ENCODE data around the gene MAPKBP1. TPM values are rescaled to one million over a fixed set of nuclear protein-coding genes. Genes with fewer than 3 reads are reported as not detected.
"Not testable (repeated sequence)": the region's sequence is repeated elsewhere in the genome, so short reads cannot be mapped to it uniquely, and the experiment has no call there.

The MAPKBP1 gene
- total RNA-seq, 1 donor from 2014 or later = 26.1 TPM

DNA sequence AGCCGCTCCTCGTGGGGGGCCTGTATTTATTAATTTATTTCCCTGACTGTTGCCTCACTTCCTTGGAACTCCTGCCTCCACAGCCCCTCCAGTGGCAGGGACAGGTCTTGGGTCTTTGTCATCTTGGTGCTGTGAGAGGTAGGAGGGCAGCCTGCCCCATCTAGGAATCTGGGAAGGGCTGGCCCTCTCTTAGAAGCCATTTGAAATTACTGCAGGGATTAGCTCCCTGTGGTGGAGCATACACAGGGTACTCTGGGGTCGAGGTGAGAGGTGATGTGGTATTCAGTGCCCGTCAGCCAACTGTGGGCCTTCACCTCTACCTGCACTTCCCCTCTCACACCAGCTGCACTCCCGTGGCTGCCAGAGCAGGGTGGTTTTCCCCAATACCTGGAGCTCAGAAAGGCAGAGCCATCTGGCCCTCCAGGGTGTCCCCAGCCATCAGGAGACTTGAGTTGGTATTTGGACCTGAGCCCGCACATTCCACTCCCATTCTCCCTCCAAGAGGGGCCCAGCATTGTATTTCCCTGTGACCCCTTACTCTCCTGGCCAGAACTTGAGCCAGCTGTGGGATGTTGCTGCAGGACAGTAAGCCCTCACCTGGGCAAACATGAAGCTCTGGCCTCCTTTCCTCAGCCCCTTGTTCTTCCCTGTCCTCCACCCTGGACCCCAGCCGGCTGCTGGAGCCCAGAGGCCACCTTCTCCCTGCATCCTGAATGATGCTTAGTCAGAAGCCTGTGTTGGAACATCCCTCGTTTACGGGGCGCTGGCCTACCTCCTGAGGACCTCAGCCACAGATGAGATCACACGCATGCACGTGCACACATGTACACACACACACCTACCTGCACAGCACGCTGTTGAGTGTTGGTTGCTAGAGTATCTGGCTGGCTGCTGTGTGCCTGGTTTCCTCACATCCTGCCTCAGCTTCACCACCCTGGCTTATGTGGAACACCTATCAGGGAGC, 51.6 kb downstream of the MAPKBP1 start:
- ATAC-seq = peak; percentile 15

DNA sequence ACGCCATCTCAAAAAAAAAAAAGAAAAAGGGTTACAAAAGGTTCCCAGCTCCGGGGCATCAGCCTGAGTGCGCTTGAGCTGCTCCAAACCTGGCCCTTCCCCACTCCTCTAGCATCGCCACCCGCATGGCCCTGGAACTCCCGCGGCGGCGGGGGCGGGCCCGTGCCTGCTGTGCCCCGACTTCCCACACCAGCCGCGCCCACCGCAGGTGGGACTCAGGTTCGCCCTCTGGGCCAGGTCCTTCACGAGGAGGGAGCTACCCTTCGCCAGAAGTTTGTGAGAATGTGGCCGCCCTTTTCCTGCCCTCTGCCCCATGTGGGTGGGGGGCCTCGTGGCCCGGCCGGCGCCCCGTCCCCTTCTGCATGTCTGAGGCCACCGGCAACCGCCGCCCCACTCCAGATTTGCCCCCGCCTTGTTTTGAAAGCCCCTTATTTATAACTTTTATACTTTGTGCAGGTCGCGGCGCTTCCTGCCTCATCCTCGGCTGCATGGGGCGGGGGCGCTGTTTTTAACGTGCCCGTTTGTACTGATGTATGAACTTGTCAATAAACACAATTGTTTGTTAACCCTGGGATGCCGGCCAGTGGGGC, 53.1 kb downstream of the MAPKBP1 start:
- ATAC-seq = peak; percentile 31

DNA sequence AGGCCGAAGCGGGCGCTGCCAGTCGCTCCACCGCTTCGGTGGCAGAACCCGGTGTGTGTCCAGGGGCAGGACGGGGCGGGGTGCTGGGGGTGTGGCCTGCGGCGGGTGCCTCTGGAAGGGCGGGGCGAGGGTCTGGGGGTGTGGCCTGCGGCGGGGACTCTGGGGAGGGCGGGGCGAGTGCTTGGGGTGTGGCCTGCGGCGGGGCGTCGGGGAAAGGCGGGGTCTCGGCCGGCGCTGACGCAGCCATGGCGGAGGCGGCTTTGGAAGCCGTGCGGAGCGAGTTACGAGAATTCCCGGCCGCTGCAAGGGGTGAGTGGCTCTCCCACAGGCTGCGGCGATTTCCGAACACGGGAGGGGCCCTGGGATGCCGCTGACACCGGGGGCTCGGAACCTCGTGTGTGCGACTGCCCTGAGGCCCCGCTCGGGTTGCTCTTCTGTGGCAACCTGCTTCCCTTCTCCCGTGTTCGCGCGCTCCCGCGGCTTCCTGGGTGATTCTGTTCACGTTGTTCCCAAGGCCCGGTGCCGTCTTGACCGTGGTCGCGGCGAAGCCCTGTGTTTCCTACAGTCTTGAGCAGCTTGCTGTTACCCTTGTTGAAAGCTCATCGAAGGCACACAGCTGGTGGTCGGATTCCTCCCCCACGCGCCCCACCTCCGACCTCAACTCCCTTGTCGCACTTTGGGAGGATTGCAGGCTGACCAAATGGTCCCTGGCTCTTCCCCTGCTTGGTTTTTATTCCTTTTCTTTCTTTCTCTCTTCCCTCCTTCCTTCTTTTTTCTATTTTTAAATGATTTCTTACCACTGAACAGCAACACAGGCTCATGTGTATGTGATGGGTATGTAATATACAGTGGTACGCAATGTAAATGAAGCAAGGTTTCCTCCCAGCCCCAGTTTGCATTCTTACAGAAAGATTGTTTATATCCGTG, 53.9 kb downstream of the MAPKBP1 start, which contains the start of gene JMJD7:
JMJD7 (plus strand) TSS at position 213 of the 927 bp plus-strand sequence; CDS start at position 246, 33 bp downstream.
- ATAC-seq = peak; percentile 90

DNA sequence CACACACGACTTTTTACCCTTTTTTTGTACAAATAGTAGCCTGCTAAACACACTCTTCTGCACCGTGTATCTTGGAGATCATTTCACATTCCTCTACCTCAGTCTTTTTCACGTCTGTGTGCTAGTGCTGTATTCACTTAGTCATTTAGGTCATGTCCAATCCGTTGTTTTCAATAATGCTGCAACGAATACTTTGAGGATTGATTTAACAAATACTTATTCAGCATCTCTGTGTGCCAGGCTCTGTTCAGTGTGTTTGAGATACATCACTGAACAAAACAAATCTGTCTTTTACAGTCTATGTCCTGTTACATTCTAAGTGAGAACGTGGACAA, 54.5 kb downstream of the MAPKBP1 start:
- ATAC-seq = no peak

DNA sequence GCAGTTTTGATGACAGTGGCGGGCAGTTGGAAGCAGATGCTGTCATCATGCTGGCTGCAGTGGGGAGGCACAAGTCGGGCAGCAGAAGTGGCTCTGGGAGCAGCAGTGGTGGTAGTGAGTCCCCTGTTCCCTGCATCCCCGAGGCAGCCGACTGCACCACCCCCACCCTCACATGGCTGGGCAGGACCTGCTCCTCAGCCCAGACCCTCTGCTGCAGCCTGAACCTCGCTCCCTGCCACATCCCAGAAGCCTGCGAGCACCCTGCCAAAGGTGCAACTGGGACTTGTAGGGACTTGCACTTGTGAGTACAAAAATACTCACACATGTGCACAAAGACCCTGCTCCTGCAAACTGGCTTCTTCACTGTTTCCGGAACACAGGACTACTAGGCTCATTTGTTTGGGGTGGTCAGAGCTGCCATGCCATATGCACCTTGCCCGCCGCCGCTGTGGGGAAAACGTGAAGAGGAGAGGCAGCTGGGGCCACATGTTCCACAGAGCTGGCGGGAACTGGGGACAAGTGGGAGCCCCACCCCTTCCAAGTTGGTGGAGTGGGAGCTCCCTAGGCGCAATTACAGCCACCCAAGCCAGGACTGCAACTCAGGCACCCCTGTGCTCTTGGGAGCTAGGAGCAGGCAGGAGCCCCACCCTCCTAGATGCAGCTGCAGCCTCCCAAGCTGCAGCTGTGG, 55.8 kb downstream of the MAPKBP1 start:
- ATAC-seq = no peak

DNA sequence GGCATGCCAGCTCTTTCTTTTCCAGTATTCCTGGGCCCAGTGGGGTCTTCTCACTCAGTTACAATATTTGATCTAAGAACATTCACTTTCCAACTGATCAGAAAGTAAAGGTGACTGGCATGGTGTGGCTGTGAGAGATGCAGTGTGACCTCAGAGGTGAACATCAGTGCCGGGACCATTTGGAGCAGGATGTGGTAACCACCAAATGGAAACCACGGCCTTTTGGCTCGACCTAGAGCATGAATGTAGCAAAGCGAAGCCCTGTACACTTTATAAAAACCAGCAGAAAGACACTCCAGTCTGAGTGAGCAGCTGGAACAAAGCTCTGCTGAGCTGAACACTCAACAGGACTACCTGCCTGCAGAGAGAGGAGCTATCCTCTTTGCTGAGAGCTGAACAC, 57.0 kb downstream of the MAPKBP1 start:
- ATAC-seq = not testable (repeated sequence)

DNA sequence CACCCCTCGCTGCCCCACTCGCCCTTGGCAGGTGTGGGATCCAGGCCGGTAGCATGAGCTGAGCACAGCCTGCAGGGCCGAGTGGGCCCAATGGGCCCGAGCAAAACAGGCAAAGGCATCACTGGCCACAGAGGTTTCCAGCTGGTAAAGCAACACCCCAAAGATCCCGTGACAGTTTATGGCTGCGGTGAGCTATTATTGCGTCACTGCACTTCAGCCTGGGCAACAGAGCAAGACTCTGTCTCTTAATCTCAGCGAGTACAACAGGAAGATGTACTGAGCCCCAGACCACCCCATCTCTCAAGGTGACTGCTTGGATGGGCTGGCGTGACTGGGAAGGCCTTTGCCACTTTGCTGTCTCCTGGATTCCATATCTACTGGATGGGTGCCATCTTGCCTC, 57.9 kb downstream of the MAPKBP1 start:
- ATAC-seq = no peak

DNA sequence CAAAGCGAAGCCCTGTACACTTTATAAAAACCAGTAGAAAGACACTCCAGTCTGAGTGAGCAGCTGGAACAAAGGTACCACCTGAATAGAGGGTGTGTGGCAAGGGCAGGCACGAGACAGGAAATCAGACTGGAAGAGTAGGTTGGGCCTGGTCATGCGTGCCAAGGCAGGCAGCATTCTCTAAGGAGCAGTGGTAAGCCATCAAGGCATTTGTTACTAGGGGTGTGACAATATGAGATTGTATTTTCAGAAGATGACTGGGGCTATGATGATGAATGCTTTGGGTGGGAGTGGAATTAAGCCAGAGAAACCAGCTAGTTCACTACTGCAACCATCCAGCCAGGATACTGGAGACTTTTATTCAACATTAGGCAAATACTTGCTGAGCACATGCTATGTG, 58.6 kb downstream of the MAPKBP1 start:
- ATAC-seq = peak; percentile 84

DNA sequence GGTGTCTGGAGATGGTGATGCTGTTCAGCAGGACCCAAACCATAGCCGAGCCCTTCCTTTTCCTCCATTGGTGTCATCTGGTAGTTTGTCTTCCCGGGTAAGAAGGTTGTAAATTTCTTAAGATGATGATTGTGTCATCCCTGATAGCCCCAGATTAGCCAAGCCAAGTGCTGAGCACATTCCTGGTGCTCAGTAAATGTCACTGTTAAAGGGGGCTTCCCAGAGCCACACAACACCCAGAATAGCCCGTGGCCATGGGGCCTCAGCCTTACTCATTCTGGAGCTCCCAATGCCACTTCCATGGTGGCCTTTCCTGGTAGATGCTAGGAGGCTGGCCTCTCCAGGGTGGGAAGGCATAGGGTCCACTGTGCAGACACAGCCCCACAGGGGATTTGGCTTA, 59.8 kb downstream of the MAPKBP1 start:
- ATAC-seq = no peak

DNA sequence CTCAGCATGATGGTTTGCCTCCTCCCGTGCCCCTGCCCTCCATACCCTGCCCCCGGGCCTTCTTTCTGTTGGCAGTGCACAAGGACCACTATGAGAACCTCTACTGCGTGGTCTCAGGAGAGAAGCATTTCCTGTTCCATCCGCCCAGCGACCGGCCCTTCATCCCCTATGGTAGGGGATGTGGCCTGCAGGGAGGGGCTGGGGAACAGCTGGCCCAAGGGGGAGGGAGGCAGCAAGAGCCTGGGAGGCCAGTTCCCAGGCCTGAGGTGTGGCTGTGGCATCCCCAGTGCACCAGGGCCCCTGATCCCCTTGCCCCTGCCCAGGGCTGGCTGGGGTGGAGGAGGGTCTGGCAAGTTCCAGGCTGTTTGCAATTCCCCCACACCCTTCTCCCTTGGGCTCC, 61.8 kb downstream of the MAPKBP1 start:
- ATAC-seq = no peak

DNA sequence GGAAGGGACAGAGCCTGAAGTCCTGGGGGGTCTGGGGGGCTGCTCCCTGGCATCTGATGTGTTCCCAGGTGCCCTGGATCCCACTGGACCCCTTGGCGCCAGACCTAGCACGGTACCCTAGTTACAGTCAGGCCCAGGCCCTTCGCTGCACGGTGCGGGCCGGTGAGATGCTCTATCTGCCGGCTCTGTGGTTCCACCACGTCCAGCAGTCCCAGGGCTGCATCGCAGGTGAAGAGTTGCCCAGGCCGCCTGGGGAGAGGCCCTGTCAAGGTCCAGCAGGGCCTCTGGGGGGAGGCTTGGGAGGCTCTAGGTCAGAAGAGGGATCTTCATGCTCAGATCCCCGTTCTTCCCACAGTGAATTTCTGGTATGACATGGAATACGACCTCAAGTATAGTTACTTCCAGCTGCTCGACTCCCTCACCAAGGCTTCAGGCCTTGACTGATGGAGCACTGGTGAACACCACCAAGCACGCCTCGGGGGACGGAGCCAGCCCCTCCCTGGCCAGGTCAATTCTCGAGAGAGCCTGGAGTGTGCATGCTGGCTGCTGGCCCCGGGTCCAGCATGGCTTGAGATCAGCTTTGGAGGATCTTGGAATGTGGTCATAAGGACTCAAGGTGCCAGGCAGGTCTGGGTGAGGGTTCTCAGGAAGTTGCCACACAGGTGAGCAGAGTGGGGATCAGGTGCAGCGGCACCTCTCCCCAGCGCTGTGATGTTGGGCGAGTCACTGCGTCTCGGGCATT, 62.6 kb downstream of the MAPKBP1 start:
- ATAC-seq = no peak

DNA sequence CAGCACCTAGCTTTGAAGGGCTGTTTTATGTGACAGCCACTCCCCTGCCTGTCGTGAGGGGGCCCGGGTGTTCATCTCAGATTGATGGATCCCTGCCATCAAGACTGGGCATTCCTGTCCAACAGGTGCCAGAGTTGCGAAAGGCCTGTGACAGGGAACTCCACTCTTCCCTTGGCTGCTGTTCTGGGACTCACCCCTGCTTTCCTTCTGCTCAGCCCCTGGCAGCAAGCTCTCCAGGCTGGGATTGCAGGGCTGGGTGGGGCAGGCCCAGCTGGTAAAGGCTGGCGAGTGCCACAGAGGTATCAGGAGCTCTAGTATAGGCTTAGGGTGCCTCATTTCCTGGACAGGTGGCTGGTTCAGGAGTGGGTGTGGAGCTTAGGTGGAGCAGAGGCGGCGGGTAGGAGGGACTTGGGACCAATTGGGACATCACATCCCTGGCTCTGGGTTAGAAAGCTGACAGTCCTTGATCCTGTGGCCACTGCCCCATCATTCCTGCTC, 64.2 kb downstream of the MAPKBP1 start, which contains the start of gene PLA2G4B:
PLA2G4B (plus strand) TSS at position 448 of the 498 bp plus-strand sequence. CDS start 67 bp downstream, outside the sequence.
- peak; percentile 91 for ATAC-seq

DNA sequence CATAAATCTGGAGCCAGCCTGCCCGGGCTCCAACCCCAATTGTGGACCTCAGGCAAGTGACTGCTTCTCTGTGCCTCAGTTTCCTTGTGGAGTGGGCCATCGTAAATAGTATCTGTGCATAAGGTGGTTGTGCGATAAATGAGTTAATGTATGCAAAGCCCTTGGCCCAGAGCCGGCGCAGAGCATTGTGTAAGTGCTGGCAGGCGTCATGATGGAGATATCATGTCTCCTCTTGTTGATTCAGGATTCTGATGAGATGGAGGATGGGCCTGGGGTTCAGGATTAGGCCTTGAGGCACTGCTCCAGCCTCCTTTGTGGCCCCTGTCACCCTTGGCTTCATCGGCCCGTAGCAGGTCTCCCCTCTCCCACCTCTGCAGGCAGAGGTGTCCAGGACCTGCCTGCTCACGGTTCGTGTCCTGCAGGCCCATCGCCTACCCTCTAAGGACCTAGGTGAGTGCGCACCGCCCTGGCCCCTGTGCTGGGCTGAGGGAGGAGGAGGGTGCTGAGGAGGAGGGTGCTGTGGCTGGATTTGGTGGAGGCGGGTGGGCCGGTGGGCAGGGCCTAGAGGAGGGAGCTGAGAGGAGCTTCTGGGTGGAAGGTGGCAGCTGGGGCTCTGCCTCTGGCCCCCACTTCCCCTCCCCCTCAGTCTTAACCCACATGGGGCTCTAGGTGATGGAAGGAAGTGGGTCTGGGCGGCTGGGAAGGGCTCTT, 65.7 kb downstream of the MAPKBP1 start:
- peak; percentile 2 for ATAC-seq

DNA sequence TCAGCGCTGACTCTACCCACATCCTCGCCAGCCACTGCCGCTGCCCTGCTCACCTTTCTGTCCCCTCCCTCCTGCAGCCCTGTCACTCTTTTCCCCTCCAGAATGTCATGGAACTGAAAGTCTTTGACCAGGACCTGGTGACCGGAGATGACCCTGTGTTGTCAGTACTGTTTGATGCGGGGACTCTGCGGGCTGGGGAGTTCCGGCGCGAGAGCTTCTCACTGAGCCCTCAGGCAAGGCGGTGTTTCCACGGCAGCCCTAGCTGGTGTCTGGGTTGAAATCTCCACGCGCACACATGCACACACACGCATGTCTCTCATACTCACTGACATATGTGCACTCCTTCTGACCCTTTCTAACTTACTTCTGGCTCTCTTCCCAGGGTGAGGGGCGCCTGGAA, 66.4 kb downstream of the MAPKBP1 start:
- no peak for ATAC-seq

DNA sequence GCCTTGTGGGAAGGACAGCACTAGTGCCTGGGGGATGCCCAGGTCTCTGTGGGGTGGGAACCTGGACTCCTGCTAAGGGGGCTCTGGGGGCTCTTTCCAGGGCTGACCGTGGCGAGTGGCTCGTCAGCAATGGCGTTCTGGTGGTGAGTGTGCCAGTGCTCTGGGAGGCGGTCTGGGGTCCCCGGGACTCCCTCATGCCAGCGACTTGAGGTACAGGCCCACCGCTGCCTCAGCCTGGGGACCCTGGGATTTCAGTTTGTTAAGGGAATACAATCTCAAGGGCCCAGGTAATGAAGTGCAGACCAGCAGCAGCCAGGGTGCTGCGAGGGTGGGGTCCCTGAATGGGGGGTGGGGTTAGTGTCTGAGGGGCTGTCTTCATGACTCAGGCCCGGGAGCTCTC, 66.8 kb downstream of the MAPKBP1 start:
- ATAC-seq = no peak

DNA sequence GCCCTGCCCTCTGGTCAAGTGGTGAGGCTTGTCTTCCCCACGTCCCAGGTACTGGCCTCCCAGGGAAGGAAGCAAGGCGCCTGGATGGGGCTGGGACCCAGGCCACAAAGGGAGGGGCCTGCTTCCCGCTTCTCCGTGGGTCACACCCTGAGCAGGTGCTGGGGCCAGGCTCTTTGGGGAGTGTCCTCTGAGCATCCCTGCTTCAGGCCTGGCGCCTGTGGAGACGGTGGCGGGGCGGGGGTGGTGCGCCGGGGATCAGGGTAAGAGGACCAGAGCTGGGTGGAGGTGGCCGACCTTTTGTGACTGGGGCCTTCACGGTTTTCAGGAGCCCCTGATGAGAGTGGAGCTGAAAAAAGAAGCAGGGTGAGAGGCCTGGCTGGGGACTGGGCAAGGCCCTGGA, 67.9 kb downstream of the MAPKBP1 start:
- no peak for ATAC-seq

DNA sequence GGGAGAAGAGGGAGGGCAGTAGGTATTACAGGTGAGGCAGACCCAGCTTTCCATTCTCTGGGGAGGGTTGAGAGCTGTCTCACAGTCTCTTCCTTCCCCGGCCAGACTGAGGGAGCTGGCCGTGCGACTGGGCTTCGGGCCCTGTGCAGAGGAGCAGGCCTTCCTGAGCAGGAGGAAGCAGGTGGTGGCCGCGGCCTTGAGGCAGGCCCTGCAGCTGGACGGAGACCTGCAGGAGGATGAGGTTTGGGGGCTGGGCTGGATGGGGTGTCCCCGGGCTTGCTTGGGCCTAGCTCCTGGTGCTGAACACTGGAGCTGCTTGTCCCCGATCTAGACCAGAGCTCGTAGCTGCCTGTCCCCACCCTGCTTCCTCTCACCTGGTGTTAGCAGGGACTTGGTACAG, 69.3 kb downstream of the MAPKBP1 start:
- no peak for ATAC-seq

DNA sequence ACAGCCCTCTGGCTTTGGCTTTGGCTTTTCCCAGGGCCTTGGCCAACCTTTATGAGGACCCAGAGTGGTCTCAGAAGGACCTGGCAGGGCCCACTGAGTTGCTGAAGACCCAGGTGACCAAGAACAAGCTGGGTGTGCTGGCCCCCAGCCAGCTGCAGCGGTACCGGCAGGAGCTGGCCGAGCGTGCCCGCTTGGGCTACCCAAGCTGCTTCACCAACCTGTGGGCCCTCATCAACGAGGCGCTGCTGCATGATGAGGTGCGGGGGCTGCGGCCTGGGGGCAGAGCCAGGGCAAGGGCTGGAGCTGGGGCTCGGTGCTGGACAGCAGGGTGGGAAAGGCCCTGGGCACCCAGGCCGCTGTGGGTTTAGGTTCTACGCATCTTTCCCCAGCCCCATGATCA, 70.5 kb downstream of the MAPKBP1 start:
- ATAC-seq = no peak

DNA sequence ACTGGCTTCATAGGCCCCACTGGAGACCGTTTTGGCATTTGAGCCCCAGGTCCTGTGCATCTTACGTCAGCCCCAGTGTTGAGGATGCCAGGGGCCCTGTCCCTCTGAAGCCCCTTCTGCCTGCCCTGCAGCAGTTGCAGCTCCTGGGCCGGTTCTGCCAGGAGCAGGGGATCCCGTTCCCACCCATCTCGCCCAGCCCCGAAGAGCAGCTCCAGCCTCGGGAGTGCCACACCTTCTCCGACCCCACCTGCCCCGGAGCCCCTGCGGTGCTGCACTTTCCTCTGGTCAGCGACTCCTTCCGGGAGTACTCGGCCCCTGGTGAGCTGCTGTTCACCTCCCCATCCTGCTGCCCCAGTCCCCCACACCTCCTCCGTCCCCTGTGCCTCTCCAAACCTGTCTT, 72.9 kb downstream of the MAPKBP1 start:
- ATAC-seq = no peak

DNA sequence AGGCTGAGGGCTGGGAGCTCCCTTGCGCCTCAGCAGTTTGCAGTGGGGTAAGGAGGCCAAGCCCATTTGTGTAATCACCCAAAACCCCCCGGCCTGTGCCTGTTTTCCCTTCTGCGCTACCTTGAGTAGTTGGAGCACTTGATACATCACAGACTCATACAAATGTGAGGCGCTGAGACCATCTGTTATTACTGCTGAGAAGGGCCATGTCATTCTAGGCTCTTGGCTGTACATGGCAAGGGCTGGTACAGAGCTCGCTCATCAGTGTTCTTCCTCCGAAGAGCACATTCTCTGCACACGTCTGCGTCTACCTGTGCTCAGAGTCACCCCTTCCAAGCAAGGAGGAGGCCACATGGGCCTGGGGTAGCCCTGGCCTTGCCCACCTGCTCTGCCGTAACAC, 73.7 kb downstream of the MAPKBP1 start:
- ATAC-seq = no peak

DNA sequence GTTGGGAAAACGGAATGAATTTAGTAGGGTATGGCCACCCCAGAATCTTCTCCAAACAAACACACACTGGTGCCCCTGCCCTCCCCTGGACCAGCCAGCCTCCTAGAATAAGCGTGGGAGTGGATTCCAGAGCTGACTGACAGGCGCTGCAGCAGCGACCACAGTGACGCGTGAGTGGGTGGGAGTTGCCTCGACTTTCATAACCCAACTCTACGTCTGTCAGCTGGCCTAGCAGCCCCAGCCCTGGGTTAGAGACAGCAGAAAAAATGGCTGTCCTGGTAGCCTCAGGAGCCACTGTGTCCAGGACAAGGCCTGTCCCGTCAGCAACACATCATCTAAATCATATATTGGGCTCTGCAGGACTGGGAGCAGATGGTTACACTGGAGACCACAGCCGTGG, 74.3 kb downstream of the MAPKBP1 start:
- no peak for ATAC-seq

All from esophagus mucosa (tissue), 1 donor.